A172 (cell line): ENCODE data around the gene MYB. TPM values are rescaled to one million over a fixed set of nuclear protein-coding genes. Genes with fewer than 3 reads are reported as not detected.
"Not testable (repeated sequence)": the region's sequence is repeated elsewhere in the genome, so short reads cannot be mapped to it uniquely, and the experiment has no call there.

Experiments used
- DNase-seq: peaks from one replicate; pipeline ENCODE4 v3.0.0-alpha.2; 2015; ENCODE audit warnings: low spot score
- total RNA-seq: library from RNA; depleted of rRNA; stranded (reverse); fragments of >200 nt; shearing (Covaris generic); gene quantifications from 2 replicates; pipeline ENCODE4 v1.2.3, GENCODE V29; 2014; rRNA removed

The MYB gene
- 1.2 and 4.1 TPM in 2 replicates for total RNA-seq

DNA sequence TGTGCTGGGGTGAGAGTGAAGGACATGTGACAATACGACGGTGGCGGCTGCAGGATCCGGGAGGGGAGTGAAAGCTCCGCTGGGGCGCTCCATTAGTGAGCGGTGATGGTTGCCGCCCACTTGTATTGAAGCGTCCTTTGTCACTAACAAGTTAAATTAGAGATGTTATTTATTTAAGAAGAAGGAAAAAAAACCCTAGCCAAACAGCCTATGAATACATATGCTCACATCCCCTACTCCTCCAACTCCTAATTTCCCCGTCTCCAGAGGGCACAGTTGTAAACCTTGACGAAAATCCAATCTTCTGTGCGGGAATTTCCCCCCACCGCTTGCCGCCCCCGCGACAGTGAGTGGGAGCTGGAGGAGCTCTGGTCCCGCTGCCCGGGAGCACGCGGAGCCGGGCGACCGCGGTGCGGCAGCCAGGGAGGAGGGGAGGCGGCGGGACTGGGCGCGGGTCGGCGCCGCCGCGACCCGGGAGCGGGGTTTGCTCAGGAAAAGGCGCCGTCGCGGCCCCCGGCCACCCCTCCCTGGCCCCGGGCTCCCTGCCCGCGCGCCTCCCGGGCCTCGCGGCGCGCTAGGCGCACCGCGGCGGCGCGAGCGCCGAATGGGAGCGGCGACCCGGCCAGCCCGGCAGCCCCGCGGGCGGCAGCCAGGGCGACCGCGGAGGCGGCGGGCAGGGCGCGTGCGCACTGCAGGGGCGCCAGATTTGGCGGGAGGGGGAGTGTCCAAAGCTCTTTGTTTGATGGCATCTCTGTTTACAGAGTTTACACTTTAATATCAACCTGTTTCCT is at the start of gene MYB:
TSS of gene MYB (plus strand) at position 767 of the 791 bp plus-strand sequence. CDS start 206 bp downstream, outside the sequence.
- peak; percentile 56 for DNase-seq

DNA sequence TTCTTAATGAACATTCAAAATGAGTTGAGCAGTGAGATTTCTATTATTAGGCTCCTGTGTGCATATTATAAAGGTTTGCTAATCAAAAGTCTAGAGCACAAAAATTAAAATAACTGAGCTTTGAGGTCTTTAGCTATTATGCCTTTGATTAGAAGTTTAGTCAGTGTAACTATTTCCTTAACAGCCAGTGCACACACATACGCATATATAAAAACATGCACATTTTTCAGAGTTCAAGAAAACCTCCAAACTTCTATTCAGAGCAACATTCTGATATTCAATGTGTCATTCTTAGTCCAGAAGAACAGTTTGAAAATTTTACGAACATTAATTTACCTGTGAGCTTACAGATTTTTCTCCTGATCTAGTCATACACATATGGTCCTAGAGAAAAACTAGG is 48.3 kb upstream of the MYB start:
- no peak for DNase-seq

DNA sequence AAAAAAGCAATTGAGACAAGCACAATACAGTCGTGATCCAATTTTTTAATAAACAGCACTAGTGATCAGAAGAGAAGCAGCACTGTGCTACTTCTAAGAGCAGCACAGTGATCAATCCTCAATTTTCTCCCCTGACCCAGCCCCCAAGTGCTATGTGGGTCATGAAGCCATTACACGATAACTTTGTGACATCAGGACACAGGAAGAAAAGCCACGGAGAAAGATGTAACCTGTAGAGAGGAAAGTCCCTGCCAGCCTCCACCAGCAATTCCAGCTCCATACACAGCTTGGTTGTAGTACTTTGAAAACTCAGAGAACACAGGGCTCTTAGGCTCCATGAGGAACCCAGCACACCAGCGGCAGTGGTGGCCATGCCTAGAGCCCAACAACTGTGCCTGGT is 45.3 kb upstream of the MYB start:
- DNase-seq: no peak

DNA sequence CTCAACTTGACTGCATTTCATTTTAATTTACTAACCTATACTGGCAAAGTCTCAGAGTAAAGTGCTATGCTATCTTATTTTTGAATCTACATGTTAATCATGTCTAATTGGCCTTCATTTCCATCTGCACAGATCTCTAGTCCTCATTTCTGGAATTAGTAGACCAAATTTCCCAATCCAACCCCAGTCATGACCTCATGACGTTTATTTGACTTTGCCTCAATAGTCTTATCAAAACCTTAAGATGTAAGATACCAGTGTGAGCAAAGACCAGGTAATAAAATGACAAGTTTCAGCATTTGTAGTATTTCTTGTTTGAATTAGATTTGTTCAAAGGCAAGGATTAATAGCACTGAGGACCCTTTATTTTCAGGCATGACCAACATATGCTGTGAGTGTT is 43.3 kb upstream of the MYB start:
- no peak for DNase-seq

DNA sequence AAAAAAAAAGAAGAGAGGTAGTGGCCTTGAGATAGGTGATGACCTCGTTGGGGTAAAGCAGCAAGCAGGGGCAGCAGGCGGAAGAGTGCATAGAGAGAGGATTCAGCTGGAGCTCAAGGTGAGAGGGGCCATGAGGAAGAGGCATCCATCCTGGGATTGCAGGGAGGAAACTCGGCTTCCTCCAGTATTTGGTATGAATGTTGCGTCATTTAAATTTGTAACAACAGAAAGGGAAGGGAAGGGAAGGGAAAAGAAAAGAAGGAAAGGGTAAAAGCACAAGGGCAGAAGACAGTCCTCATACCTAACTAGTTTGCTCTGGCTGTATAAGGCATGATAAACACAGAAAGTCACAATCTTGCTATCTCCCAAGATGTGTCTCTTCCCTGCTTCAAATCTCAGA is 39.9 kb upstream of the MYB start:
- no peak for DNase-seq

DNA sequence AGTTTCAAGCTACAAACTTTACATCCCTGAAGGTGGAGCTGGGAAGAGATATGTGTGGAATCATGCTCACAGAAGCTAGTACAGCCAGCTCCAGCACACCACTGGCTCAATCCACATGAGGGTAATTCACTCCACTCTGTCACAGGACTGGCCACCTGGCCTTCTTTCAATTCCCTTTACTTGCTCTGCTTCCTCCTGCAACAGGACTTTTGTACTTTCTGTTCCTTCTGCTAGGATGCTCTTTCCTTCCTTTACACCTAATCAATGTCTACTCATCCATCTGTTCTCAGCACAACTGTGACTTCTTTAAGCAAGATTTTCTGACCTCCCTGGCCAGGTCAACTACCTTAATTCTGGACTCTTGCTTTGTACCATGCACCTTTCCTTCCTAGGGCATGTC is 39.4 kb upstream of the MYB start:
- DNase-seq: no peak

DNA sequence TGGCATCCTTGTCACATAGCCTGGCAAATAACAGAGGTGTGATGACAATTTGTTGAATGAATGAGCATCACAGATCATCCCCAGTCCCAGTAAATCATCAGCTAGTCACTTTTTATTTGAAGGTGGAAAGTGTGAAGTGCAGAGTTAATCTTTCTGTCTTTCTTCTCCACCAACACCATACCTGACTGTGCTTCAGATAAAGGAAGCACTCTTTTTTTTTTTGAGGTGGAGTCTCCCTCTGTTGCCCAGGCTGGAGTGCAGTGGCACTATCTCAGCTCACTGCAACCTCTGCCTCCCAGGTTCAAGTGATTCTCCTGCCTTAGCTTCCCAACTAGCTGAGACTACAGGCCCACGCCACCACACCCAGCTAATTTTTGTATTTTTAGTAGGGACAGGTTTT is 38.9 kb upstream of the MYB start:
- DNase-seq: not testable (repeated sequence)

DNA sequence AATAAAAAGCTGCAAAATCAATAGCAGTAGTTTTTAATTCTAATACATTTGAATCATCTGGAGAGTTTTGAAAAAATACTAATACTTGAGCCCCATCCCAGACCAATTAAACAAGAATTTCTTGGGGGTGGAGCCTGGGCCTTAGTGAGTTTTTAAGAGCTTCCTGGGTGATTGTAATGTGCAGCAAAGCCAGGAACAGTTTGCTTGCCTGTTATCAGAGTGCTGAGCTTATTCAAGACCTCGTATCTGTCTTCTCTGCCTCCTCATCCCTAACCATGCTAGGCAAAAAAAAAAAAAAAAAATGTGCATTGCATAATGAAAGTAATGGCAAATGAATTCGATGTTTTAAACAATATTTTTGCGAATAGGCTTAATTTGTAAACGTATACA is 36.4 kb upstream of the MYB start:
- no peak for DNase-seq

DNA sequence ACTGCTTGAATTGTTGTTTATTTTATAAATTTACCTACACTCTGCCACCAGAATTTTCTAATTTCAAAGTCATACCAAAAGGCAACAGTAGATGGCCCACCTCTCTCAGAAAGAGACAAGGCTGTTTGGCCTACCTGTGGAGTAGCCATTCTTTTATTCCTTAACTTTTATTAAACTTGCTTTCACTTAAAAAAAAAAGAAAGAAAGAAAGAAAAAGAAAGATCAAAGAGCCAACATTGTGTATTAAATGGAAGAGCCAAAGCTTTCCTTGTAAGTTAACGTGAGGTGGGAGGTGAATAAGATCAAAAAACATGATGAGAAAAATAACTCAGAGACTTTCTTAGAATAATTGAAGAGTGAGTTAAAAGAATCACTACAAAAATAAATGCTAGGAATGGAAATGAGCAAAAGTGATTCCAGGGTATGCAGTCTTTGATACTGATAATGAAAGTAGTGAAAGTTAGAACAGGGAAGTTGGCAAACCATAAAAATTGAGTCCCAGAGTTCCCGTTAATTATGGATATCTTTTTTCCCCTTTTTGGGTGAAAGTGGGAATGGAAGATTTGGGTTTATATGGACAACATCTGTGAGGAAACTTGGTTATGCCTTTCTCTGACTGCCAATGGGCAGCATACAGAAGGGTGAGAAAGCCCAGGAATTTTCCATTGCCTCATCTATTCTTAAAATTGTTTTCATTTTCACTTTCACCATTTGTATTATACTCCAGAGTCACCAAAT is 35.9 kb upstream of the MYB start:
- peak; percentile 15 for DNase-seq

DNA sequence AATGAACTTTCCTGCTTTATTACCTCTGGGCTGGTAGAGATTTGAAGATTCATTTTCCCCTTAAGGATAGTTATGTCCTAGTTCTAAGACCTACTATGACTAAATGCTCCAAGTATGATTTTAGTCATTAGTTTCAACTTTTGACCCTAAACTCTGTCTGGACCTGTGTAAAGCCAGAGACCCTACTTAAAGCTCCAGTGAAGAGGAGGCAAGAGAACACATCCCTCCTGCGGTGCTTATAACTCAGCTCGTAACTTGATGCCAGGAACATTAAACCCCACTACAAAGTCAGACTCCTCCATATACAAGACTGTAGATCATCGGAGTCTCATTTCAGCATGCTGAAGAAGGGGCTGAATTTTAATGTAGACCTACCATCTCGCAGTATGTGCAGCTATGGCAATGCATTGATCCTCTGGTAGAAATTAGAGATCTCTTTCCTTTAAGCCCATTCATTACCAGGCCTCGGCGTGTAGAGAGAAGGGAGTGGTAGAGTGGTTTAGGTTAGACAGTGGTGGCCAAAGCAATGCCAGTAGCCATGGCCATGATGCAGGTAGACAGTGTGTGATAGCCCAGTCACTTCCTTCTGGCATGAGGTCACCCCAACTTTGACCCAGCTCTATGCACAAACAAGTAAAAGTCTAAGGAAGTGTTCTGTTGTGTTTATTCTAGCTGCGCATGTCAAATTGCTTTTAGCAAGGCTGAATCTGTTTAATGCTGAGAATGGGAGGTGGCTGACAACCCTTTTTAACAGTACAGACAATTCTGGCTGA is 34.8 kb upstream of the MYB start:
- DNase-seq: peak; percentile 8

DNA sequence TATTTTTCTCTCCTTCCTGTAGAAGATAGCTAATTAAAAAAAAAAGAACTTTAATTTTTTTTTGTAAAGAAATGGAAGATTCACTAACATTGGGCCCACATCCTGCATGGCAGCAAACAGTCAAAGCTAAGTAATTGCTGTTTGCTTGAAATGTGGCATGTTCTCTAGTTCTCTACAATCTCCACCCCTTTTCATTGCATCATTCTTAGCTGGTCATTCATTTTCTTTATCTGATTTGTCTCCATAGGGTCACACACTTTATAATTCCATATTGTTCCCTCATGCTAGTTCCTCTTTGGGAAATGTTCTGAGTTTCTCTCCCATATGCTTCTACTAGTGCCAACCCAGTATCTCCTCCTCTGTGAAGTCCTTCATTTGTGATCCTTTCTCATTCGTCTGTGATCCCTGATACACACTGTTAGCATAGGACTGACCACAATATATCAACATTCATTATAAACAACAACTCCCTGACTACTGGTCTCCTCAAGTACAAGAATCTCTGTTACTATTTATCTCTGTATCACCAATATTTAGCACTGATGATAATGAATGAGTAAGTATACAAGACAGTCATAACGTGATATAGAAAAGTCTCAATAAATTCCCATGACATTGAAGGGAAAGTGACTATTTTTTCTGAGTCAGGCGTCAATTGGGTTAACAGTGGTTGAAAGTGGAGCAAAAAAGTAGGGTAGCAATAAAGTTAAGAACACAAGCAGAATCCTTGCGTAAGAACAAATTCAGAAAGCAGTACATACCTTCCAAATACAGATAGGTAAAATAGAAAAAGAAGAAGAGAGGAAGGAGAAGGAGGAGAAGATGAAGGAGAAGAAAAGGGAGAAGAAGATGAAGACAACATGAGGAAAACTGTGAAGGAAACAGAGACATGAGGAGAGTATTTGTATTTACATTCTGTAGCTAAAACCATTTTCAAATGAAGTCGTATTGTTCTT is 33.2 kb upstream of the MYB start:
- no peak for DNase-seq

DNA sequence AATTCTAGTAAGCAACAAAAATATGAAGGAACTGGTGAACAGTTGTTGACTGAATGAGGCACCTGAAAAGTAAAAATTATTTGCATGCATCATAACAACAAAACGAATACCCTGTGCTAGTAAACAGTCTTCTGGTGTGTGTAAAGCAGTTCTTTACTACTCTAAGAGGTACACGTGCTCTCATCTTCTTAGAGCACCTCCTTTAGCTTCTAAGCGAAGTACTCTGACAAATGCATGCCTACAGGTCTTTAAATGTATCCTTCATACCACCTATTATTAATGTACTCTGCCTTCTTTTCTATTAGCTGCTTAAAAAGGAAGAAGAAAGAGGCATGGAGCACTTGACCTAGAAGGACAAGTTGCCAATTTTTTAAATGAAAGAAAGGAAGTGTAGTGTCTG is 32.2 kb upstream of the MYB start:
- no peak for DNase-seq

DNA sequence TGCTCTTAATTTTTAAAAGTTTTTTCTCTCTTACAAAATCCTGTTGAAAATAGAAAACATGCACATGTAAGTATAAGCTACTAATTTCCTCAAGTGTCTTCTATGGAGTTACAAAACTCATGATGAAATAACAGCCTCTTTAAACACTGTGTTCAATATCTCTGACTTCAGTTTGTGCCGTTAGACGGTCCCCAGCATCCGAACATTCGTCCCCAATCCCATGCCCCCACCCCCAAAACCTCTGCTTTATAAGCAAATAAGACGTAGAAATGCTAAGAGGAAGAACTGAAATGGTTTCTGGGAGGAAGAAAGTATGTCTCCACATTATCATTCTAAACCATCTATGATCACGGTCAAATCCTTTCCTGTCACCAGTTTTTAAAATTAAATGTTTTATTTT is 31.7 kb upstream of the MYB start:
- DNase-seq: no peak

DNA sequence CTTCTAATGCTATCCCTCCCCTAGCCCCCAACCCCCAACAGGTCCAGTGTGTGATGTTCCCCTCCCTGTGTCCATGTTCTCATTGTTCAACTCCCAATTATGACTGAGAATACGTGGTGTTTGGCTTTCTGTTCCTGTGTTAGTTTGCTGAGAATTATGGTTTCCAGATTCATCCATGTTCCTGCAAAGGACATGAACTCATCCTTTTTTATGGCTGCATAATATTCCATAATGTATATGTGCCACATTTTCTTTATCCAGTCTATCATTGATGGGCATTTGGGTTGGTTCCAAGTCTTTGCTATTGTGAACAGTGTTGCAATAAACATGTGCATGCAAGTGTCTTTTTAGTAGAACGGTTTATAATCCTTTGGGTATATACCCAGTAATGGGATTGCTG is 30.6 kb upstream of the MYB start:
- not testable (repeated sequence) for DNase-seq

DNA sequence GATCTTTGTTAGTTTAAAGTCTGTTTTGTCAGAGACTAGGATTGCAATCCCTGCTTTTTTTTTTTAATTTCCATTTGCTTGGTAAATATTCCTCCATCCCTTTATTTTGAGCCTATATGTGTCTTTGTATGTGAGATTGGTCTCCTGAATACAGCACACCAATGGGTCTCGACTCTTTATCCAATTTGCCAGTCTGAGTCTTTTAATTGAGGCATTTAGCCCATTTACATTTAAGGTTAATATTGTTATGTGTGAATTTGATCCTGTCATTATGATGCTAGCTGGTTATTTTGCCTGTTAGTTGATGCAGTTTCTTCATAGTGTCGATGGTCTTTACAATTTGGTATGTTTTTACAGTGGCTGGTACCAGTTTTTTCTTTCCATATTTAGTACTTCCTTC is 27.0 kb upstream of the MYB start:
- not testable (repeated sequence) for DNase-seq

DNA sequence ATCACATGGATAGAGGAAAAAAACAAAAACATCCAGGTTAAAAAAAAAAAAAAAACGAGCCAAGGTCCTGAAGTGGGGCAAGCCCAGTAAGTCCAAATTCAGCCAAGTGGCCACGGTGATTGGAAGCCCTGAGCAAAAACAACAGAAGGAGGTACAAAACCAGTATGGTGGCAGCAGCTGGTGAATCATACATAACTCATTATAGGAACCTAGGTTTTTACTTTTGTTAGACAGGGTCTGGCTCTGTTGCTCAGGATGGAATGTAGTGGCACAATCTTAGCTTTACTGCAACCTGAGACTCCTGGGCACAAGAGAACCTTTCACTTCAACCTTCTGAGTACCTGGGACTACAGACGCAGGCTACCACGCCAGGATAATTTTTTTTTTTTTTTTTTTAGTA is 22.7 kb upstream of the MYB start:
- DNase-seq: no peak

DNA sequence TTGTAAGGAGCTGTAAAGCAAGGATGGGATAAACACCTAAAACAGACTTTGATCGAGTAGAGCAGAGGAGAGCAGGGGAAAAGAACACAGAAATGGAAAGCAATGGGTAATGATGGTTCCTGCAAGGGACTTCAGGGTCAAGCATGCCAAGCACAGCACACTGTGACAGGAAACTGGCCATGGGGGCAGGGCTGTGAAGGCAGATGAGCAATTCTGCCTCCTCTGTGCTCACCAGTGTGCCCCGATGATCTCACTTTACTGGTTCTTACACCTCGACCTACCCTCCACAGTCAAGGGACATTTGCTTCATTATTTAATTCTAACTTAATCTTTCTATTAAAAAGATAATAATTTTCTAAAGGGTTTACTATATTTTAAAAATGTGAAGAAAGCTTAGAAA is 21.6 kb upstream of the MYB start:
- DNase-seq: no peak

DNA sequence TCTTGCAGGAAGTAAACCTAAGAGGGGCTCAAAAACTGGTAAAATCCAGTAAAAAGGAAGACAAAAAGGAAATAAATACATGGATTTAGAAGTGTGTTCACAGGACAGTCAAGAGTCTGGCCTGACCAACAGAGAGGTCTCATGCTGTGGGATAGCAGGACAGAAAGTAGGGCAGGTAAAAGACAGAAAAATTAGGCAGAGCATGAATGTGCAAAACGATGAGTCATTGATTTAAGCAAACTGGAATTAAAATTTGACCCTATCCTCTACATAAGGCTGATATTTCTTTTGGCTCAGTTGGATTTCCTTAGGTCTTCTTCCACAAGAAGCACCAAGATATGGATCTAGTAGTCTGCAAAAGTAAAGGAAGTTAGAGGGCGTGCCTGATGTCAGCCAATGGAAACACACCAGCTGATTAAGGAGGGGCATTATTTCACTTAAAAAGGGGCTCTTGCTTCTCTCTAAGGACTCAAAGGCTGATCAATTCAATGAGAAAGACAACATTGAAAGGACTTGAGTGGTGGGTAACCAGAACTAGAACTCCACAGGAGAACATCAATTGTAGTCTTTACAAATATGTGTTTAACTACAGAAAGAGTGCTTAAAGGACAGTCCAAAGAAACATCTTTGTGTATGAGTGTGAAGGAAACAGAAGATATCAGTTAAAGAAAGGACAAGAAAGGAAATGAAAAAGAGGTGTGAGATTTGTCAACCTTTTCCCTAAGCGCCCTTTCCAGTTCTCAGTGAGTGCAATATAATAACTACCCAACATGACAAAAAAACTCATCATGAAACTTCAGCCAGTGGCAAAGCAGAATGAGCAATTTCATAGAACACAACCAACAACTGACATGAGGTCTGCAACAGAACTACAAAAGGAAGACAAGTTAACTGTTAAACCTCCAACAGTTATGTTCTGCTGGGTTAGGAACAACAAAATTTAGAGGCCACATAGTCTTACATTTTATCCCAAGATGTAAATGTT is 19.4 kb upstream of the MYB start:
- DNase-seq: no peak

DNA sequence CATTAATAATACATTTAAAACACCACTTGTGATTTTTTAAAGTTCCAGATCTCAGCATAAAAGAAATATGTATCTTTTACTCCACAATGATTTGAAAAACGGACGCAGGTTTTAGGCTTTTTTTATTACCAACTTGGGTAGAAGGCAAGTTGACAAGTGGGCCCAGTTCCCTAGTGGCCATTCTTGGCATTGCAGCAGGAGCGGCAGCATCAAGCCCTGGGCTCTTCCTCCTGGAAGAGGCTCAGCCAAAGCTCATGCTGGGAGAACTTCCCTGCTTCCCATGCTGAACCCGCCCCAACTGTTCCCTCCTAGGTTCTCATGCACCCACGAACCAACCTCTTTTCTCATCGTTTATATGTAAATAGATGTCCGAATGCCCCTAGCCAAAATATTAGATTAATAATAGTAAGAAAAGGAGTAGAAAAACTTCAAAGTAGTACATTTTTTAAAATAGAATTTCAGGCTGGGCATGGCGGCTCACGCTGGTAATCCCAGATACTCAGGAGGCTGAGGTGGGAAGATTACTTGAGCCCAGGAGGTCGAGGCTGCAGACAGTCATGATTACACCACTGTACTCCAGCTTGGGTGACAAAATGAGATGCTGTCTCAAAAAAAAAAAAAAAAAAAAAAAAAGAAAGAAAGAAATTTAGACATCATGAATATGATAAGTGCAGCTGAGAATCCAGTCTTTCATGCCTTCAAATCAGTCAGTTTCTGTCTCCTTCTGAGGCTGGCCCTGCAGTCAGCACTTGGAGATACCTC is 18.2 kb upstream of the MYB start:
- DNase-seq: peak; percentile 25

DNA sequence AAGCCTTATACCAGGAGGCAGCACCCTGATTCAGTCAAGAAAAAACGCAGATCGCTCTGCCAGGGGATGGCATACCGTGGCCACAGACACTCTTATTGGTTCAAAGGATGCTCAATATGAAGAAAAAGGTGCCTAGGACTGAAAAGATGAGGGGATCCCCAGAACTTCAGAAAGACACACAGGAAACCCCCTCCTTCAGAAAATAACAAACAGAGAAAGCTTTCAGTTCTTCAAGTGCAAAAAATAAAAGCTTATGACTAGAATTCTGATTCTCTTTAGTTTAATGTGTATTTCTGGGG is 17.7 kb upstream of the MYB start:
- no peak for DNase-seq
